ENCODE results near the gene HES6. TPM values are rescaled to one million over a fixed set of nuclear protein-coding genes. Genes with fewer than 3 reads are reported as not detected.

The HES6 gene
- total and polyA plus RNA-seq, 10 of the 15 experiments (the other 5 are each of a cell fraction or from before 2014, with no cell fraction given): 0.11 to 1.7 (median 0.83) TPM

DNA sequence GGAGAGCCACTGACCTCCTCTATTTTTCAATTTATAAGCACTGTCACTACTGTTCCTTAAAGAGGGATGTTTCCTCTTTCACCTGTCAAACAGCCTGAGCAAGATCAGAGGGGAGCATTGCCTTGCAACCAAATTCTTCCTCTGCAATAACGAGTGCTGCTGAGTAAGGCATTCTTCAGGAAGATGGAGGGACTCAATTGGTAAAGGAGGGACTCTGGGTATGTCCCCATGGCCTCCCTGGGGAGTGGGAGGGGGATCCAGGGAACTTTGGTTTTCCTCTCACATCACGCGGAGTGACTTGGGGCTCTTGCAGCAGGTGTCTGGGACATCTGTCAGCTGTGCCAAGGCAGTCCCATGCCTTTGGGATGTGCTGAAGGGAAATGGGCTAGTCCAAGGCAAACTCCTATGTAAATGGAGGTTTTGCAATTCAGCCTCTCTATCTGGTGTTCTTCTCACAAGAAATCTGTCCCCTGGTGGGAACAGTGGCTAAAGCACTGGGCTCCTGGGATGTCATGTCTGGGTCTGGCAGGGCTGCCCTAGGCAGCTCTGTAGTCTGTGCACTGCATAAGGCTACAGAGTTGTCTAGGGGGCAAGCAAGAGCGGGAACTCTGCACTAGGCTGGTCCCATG lies 14.4 kb upstream of the HES6 start:
- no peaks in the 10 kb centered on the region for H3K9me3 ChIP-seq (replicated peaks; ENCODE audit: control insufficient read depth, insufficient read depth, low read length)
- intact Hi-C loops (cut with micrococcal nuclease; ENCODE audit: unreplicated experiment): no loop called here
- SMC1A ChIA-PET (ENCODE audit: uncharacterized antibody, unreplicated experiment): no interaction called here
- H3K27ac ChIP-seq (ENCODE audit: control insufficient read depth, insufficient read depth): no peak overlapping the region
- 71% methylated on average over 4 of the region's 4 CpGs for WGBS (ENCODE audit: insufficient coverage, insufficient replicate concordance, low lambda C conversion rate, missing lambda C conversion rate)
- CTCF ChIA-PET: interaction anchor here (0.9 to 2.4 kb wide), 5 partner anchors 10 to 285 kb away, joined by 3 to 7 read pairs (median 3); no protein-coding TSS in a partner anchor
- DNase-seq (ENCODE audit: low read depth, low spot score): no peak
- no peaks in the 10 kb centered on the region for H3K27me3 ChIP-seq (replicated peaks in 1 of 2; ENCODE audit: control insufficient read depth in 2 of 2, insufficient read depth in 2 of 2, low read length in 1 of 2)
- no peaks in the 10 kb centered on the region for H4K20me1 ChIP-seq (ENCODE audit: control insufficient read depth, insufficient read depth)
- H3K4me3 ChIP-seq: no peak overlapping the region
- TF ChIP-seq RUNX3 (IDR thresholded peaks at IDR 0.05; ENCODE audit: low read length) (no peak), SIN3A (IDR thresholded peaks at IDR 0.05; ENCODE audit: low read depth, low read length) (no peak), ASH2L (IDR thresholded peaks at IDR 0.05; ENCODE audit: borderline replicate concordance, low read depth) (no peak), NFYB (IDR thresholded peaks at IDR 0.05; ENCODE audit: insufficient read depth, low read depth, low read length) (no peak)
- no peak overlapping the region for H2AFZ ChIP-seq (ENCODE audit: control insufficient read depth, low read depth, low read length)
- no peak for ATAC-seq
- H3K79me2 ChIP-seq (ENCODE audit: control insufficient read depth, insufficient read depth, low read length): no peaks in the 10 kb centered on the region
- H3K4me1 ChIP-seq (ENCODE audit: control insufficient read depth, insufficient read depth, low read length): no peaks in the 10 kb centered on the region
- no peak overlapping the region for H3K9ac ChIP-seq (ENCODE audit: control insufficient read depth, insufficient read depth, low read length)
- no peak overlapping the region for H3K4me2 ChIP-seq (ENCODE audit: control insufficient read depth, insufficient read depth)
- in situ Hi-C loops (cut with MboI): no loop called here
- peaks cover 4 to 15% of the 10 kb centered on the region in 2 experiments; a peak in 3 of 4 replicates for H3K36me3 ChIP-seq (ENCODE audit: control insufficient read depth in 2 of 2, insufficient read depth in 2 of 2, low read length in 1 of 2)
- POLR2A ChIA-PET: no interaction called here
- no TSS peak for BruUV-seq (replicated peaks)
- RAD21 ChIA-PET (ENCODE audit: unreplicated experiment): no interaction called here
- no peak for FAIRE-seq

DNA sequence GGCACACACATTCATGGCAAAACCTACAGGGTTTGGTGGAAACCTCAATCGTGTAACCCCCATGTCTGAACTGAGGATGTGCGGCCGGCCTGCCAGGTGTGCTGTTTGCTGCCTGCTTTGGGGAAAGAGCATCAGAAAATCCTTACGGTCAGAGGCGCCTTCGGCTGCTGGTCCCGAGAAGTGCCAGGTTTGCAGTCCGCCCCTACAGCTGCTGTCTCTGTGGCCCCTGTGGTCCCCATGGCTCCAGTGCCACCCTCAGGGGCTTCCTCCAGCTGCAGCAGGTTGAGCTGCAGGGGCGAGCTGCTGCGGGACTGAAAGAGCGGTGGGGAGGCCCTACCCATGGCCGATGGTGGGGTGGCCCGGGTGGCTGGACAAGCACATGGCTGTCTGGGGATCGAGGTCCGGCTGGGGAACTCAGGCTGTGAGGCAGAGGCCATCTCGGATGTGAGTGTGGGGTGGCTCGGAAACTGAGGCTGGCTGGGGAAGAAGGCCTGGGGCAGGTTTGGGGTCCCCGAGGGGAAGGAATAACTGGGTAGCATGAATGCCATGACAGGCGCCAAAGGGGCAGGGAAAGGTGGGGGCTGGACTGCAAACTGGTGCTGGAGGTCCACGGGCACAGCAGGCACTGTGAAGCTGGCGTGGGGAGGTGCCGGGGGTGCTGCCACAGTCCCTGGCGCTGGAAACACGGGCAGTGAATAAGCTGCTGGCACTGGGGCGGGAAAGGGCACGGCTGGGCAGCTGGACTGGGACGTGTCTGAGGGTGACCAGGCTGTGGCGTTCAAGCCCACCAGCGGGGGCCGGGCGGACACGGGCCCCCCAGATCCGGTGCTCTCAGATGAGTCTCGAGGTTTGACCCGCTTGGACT lies 13.2 kb upstream of the HES6 start:
- 93% methylated on average over 35 of the region's 35 CpGs for WGBS (ENCODE audit: insufficient coverage, insufficient replicate concordance, low lambda C conversion rate, missing lambda C conversion rate)
- RAD21 ChIA-PET (ENCODE audit: unreplicated experiment): no interaction called here
- Histone ChIP-seq H3K4me2 (ENCODE audit: control insufficient read depth, insufficient read depth) (no peak overlapping the region), H4K20me1 (ENCODE audit: control insufficient read depth, insufficient read depth) (no peaks in the 10 kb centered on the region), H3K27ac (ENCODE audit: control insufficient read depth, insufficient read depth) (no peak overlapping the region), H3K36me3 (ENCODE audit: control insufficient read depth in 2 of 2, insufficient read depth in 2 of 2, low read length in 1 of 2) (peaks cover 4 to 12% of the 10 kb centered on the region in 2 experiments; a peak in 3 of 4 replicates), H3K4me3 (no peak overlapping the region), H3K79me2 (ENCODE audit: control insufficient read depth, insufficient read depth, low read length) (no peaks in the 10 kb centered on the region), H3K9ac (ENCODE audit: control insufficient read depth, insufficient read depth, low read length) (no peak overlapping the region), H3K9me3 (replicated peaks; ENCODE audit: control insufficient read depth, insufficient read depth, low read length) (no peaks in the 10 kb centered on the region), H3K4me1 (ENCODE audit: control insufficient read depth, insufficient read depth, low read length) (no peaks in the 10 kb centered on the region), H2AFZ (ENCODE audit: control insufficient read depth, low read depth, low read length) (no peak overlapping the region), H3K27me3 (replicated peaks in 1 of 2; ENCODE audit: control insufficient read depth in 2 of 2, insufficient read depth in 2 of 2, low read length in 1 of 2) (no peaks in the 10 kb centered on the region)
- in situ Hi-C loops (cut with MboI) (no loop called here), intact Hi-C loops (cut with micrococcal nuclease; ENCODE audit: unreplicated experiment) (no loop called here)
- ATAC-seq (no peak), FAIRE-seq (no peak), DNase-seq (ENCODE audit: low read depth, low spot score) (no peak)
- POLR2A ChIA-PET: no interaction called here
- SMC1A ChIA-PET (ENCODE audit: uncharacterized antibody, unreplicated experiment): no interaction called here
- no TSS peak for BruUV-seq (replicated peaks)
- CTCF ChIA-PET: interaction anchor here (0.9 to 1.2 kb wide), 2 partner anchors 52 to 76 kb away, joined by 3 read pairs; no protein-coding TSS in a partner anchor
- TF ChIP-seq EP300 (IDR thresholded peaks at IDR 0.05; ENCODE audit: borderline replicate concordance in 1 of 2, control insufficient read depth in 1 of 2, low read depth in 2 of 2, low read length in 2 of 2) (no peak), CREB1 (IDR thresholded peaks at IDR 0.05; ENCODE audit: low read depth) (no peak), STAT1 (conservative IDR thresholded peaks at IDR 0.05) (no peak), MYC (IDR thresholded peaks at IDR 0.05; ENCODE audit: insufficient read depth, insufficient read length, insufficient replicate concordance, low read length, severe bottlenecking) (no peak), ZNF622 (IDR thresholded peaks at IDR 0.05) (no peak), BCL11A (IDR thresholded peaks at IDR 0.05; ENCODE audit: low read depth, low read length) (no peak), RBBP5 (conservative IDR thresholded peaks at IDR 0.05) (no peak)
- TF ChIP-seq, protein P1, sequence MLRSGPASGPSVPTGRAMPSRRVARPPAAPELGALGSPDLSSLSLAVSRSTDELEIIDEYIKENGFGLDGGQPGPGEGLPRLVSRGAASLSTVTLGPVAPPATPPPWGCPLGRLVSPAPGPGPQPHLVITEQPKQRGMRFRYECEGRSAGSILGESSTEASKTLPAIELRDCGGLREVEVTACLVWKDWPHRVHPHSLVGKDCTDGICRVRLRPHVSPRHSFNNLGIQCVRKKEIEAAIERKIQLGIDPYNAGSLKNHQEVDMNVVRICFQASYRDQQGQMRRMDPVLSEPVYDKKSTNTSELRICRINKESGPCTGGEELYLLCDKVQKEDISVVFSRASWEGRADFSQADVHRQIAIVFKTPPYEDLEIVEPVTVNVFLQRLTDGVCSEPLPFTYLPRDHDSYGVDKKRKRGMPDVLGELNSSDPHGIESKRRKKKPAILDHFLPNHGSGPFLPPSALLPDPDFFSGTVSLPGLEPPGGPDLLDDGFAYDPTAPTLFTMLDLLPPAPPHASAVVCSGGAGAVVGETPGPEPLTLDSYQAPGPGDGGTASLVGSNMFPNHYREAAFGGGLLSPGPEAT (IDR thresholded peaks at IDR 0.05; ENCODE audit: low read depth): no peak
- TF ChIP-seq, protein P2, sequence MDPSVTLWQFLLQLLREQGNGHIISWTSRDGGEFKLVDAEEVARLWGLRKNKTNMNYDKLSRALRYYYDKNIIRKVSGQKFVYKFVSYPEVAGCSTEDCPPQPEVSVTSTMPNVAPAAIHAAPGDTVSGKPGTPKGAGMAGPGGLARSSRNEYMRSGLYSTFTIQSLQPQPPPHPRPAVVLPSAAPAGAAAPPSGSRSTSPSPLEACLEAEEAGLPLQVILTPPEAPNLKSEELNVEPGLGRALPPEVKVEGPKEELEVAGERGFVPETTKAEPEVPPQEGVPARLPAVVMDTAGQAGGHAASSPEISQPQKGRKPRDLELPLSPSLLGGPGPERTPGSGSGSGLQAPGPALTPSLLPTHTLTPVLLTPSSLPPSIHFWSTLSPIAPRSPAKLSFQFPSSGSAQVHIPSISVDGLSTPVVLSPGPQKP (IDR thresholded peaks at IDR 0.05; ENCODE audit: low read depth, low read length): no peak

Measured in GM12878 (cell line).